GM18508 (cell line): Measurements from ENCODE around the gene TMEM218.
"Not testable (repeated sequence)": the region's sequence is repeated elsewhere in the genome, so short reads cannot be mapped to it uniquely, and the experiment has no call there.

Source experiments
- ATAC-seq: cut with Tn5 transposase; IDR thresholded peaks from one replicate; pipeline ENCODE4 v1.9.1; 2021; ENCODE audit warnings: moderate number of reproducible peaks; ENCODE audit not compliant: insufficient read depth, unreplicated experiment

The TMEM218 gene

DNA sequence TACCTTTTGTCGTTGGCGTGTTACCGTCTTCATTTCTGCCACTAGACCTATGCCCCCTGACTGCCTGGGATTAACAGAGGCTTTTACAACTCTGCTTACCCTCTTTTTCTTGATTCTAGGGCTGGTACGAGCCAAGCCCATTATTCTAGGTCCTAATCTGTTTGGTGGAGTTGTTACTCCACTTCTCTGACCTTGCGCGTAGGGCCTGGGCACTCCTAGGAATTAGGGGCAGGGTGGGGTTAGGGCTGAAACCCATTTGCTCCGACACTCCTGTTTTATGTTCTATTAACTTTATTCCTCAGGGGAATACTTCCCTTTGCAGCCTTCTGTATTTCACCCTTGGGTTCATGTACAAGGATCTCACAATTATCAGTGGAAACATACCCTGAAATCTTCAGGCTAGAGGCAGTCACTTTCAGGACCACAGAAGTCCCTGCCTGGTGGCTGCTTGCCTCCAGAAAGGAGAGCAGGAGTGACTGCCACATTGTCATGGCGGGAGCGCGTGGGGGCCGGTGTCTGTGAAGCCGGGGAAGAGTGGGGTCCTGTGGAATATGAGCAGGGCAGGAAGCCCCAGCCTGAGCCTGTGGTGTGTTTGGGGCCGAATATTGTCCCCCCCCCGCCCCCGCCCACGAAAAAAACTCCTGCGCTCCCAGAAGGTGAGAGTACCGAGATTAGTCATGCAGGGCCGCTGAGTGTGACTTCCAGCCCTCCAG, 49.1 kb downstream of the TMEM218 start:
- no peak for ATAC-seq

DNA sequence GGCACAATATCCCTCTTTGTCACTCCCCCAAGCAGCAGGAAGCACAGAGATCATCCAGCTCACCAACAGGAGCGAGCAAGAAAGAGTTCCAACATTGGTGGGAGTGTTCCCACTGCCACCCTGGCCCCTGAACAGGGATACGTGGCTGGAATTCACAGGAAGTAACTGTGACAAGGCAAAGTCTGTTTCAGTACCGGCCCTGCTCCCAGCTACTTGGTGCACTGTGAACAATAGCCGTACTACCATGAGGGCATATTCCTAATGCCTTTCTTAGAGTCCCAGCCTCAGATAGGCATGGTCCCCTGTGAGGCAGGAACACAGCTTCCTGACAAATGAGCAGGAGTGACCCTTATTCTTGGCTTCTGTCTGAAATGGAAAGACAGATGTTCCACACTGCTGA, 50.1 kb downstream of the TMEM218 start:
- no peak for ATAC-seq

DNA sequence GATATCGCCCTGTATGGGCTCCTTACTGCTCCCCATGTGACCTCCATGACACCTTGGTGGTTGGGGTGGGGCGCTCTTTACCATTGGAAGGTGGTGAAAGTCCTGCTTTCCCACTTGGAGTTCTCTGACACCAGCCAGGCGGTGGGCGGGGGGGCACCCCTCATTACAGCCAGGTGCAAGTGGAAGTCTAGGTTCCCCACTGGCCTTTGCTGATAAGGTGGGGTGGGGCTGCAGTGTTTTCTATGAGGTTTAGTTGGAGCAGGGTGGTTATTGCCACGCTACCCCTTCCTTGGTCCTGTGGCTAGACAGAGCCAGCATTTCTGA, 53.8 kb downstream of the TMEM218 start:
- ATAC-seq = no peak

DNA sequence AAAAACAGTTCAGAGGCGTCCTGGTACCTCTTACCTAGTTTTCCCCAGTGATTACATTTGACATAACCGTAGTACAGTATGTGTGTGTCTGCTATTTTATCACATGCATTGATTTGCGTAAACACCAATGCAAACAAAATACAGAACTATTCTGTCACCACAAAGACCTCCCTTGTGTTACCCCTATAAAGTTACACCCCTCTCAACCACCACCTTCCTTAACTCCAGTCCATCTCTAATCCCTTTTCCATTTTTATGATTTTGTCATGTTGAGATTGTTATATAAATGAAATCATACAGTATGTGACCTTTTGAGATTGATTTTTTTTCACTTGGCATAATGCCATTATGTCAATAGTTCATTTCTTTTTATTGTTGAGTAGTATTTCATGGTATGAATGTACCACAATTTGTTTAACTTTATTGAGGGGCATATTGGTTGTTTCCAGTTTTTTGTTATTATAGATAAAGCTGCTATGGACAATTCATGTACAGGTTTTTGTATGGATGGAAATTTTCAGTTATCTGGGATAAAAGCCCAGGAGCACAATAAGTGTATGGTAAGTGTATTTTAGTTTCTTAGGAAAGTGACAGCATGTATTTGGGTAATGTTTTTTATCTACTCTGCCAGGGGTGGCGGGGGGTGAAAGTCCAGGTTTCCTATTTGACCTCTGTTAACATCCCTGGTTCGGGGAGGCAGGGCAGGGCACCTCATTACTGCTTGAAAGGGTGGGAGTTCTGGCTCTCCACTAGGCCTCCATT, 54.3 kb downstream of the TMEM218 start:
- ATAC-seq = no peak

DNA sequence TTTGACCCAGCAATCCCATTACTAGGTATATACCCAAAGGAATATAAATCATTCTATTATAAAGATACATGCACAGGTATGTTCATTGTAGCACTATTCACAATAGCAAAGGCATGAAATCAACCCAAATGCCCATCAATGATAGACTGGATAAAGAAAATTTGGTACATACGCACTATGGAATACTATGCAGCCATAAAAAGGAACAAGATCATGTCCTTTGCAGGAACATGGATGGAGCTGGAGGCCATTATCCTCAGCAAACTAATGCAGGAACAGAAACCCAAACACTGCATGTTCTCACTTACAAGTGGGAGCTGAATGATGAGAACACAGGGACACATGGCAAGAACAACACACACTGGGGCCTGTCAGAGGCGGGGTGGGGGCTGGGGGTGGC, 55.3 kb downstream of the TMEM218 start:
- not testable (repeated sequence) for ATAC-seq

DNA sequence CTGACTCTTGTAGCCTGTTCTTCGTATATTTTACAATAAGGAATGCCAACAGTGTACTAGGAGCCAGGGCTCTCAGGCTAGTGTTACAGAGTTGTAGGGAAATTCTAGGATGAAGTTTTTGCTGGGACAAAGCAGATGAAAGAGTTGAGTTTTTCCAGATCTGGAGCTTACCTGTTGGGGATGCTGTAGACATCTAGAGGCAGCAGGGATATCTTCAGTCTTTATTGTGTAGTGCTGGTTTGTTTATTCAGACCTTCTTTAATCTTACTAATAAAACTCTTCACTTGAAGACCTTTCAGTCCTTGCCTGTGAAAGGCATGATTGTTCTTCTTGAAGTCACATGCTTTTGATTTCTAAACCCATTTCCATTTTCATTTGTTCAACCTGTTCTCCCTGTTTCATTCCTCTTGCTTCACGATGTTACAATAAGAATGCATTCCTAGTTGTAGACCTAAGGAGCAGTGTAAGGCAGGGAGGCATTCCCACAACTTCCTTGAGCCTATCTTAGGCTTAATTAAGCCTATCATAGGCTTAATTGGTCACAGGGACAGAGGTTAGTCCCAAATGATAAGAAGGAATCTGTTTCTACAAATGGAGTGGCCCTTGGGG, 56.2 kb downstream of the TMEM218 start:
- no peak for ATAC-seq

DNA sequence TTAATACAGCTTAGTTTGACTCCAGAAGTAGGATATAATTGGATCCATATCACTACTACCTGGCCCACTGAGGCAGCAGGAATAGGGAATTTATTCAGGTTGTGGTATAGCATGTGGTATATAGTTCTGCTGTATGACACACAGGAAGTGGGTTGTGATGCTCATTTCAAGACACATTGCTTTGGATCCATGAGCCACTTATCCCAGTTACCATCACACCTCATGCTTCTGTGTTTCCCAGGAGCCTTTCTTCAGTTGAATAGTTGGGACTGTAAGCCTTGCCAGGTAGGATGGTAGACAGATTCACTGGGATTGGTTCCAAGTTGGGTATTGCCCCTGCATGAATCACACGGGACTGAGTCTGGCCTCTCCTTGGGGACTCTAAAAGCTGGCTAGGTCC, 58.3 kb downstream of the TMEM218 start:
- ATAC-seq = no peak

DNA sequence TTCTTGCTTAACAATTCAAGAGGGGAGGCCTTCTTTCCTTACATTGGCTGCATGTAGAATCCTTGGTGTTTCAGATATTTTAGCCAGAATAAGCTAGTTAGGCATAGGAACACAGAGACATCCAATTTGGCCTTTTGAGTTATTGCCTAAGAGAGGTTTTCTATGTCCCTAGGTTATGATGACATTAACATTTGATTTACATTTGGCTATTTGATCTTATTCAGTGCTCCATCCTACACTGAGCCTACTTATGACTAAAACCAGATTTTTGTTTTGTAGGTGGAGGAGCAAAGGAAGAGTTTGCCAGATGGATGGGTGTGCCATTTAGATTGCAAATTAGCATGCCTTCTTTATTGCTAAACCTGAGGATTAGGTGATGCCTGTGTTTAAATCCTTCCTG, 59.4 kb downstream of the TMEM218 start:
- ATAC-seq = no peak

DNA sequence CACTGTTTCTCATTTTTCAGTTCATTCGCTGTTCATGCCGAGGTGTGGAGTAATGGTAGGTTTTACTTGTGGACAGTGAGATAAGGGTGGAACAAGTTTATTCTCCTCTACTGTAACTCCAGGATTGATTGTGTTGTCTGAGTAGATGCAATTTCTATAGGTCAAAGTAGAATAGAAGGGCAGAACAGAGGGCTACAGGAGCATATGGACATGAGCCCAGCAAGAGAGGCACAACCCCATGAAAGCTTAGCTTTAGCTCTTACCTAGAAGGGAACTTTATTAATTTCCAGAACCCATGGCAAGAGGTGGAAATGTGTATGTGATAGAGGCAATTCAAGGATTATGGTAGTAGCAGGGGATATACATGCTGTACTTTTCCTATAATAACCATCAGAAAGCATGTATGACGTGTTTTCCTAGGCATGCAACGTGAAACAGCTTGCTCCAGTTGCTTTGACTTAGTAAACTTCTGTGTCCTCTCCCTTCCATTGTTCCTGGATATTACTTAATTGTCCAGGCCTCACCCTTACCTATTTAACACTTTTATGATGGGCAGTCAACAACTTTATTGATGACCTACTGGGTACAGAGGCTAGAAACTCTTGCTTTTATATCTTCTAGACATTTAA, 62.1 kb downstream of the TMEM218 start:
- no peak for ATAC-seq
